Measurements from ENCODE around the gene MPV17L2. TPM values are rescaled to one million over a fixed set of nuclear protein-coding genes. Genes with fewer than 3 reads are reported as not detected.
A peak's percentile ranks its signal among the peaks of the same experiment; 100 is the strongest.

MPV17L2 gene
- total and polyA plus RNA-seq, 8 donors = 4.9 to 14.8 (median 7.3) TPM

GRCh38 chr19:18219911-18220631, 27.1 kb downstream of the MPV17L2 start:
- H3K4me1 ChIP-seq = peaks cover 5 to 6% of the 10 kb centered on the region in 2 donors
- intact Hi-C loops (cut with DNase I) = no loop called here
- no peak overlapping the region for H3K4me3 ChIP-seq
- H3K9me3 ChIP-seq = no peaks in the 10 kb centered on the region
- TF ChIP-seq, protein P1, sequence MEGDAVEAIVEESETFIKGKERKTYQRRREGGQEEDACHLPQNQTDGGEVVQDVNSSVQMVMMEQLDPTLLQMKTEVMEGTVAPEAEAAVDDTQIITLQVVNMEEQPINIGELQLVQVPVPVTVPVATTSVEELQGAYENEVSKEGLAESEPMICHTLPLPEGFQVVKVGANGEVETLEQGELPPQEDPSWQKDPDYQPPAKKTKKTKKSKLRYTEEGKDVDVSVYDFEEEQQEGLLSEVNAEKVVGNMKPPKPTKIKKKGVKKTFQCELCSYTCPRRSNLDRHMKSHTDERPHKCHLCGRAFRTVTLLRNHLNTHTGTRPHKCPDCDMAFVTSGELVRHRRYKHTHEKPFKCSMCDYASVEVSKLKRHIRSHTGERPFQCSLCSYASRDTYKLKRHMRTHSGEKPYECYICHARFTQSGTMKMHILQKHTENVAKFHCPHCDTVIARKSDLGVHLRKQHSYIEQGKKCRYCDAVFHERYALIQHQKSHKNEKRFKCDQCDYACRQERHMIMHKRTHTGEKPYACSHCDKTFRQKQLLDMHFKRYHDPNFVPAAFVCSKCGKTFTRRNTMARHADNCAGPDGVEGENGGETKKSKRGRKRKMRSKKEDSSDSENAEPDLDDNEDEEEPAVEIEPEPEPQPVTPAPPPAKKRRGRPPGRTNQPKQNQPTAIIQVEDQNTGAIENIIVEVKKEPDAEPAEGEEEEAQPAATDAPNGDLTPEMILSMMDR (IDR thresholded peaks at IDR 0.05) = no peak
- H3K27ac ChIP-seq = no peak overlapping the region
- peaks cover 3 to 52% of the 10 kb centered on the region in 2 donors for H3K27me3 ChIP-seq
- no peak for ATAC-seq
- no peak for DNase-seq
- no peaks in the 10 kb centered on the region for H3K36me3 ChIP-seq

GRCh38 chr19:18220632-18221275, 27.7 kb downstream of the MPV17L2 start:
- no peak for DNase-seq
- intact Hi-C loops (cut with DNase I) = no loop called here
- no peak overlapping the region for H3K27ac ChIP-seq

DNA sequence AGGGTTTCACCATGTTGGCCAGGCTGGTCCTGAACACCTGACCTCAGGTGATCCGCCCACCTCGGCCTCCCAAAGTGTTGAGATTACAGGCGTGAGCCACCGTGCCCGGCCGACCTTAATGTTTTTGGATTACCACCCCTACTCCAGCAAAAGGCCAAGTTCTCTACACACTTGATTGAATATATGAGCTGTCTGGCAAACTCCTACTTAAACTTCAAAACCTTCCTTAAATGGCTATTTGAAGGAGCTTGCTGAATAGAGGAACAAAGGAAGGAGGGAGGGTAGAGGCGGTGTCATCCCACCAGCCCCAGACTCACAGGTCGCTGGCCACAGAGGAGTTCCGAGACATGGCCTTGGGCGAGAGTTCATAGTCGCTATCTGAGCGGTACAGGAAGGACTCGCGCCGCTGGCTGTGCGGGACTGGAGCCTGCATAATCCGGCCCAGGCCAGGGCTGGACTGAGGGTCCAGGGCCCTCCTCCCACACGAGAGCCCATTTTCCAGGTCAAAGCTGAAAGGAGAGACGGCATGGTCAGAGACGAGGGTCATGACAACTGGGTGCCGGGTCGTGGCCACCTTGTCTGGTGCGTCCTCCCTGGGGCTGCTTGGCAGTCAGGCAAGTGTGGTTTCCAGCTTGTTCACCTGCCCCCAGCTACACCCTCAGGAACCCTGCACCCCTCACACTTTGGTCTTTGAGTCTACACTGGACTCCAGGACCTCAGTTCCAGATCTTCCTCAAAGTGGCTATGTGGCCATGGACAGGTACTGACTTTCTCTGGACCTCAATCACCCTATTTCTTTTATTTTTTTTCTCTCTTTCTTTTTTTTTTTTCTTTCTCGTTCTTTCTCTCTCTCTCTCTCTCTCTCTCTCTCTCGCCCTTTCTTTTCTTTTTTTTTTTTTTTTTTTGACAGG, 29.1 kb downstream of the MPV17L2 start:
- peaks cover 7 to 18% of the 10 kb centered on the region in 2 donors for H3K4me1 ChIP-seq
- no peaks in the 10 kb centered on the region for H3K9me3 ChIP-seq
- no peaks in the 10 kb centered on the region for H3K36me3 ChIP-seq
- peaks cover 6 to 72% of the 10 kb centered on the region in 2 donors for H3K27me3 ChIP-seq
- no peak for ATAC-seq
- no peak overlapping the region for H3K27ac ChIP-seq
- TF ChIP-seq, protein P1 (IDR thresholded peaks at IDR 0.05) = no peak
- no peak for DNase-seq
- intact Hi-C loops (cut with DNase I) = no loop called here
- no peak overlapping the region for H3K4me3 ChIP-seq

More at GRCh38 chr19:18220632-18221275, 27.7 kb downstream of the MPV17L2 start:
- Histone ChIP-seq H3K27me3 (peaks cover 6 to 59% of the 10 kb centered on the region in 2 donors), H3K4me1 (peaks cover 7 to 13% of the 10 kb centered on the region in 2 donors), H3K36me3 (no peaks in the 10 kb centered on the region), H3K9me3 (no peaks in the 10 kb centered on the region), H3K4me3 (no peak overlapping the region)
- TF ChIP-seq, protein P1 (IDR thresholded peaks at IDR 0.05) = no peak
- ATAC-seq = no peak

DNA sequence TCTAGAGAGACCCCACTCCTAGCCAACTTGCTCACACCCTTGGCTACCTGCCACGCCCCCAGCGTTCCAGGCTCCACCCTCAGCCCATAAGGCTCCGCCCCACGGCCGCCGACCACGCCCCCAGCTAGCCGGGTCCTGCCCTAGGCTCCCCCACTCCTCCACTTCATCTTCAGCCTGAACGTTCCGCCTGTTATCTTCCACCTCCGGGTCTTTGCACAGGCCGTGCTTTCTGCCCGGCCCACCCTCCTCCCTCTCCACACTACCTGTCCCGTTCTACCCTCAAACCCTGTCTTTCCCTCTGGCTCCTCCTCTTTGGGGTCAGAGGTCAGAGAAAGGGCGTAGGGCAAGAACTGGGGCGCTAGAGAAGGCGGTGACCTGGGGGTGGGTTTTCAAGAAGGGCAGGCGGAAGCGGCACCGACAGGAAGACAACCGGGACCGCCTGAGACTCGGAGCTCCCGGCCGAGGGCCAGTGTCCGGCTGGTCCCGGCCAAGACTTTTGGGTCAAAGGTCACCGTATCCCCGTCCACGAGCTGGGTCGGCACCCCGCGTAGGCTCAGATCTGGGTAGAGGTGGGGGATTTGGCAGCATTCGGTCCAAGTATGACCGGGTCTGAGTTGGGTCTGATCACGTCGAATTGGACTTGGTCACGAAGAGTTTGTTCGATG, 31.0 kb downstream of the MPV17L2 start:
- TF ChIP-seq, protein P1 (IDR thresholded peaks at IDR 0.05) = no peak
- peaks cover 6 to 91% of the 10 kb centered on the region in 2 donors for H3K27me3 ChIP-seq
- intact Hi-C loops (cut with DNase I) = no loop called here

More for the DNA sequence above, 31.0 kb downstream of the MPV17L2 start:
- H3K9me3 ChIP-seq = no peaks in the 10 kb centered on the region
- DNase-seq (peak in 2 of 4 donors; percentile 54 to 86), ATAC-seq (peak; percentile 25)
- no peaks in the 10 kb centered on the region for H3K36me3 ChIP-seq
- H3K27ac ChIP-seq = peak overlapping the region in 1 of 2 donors; percentile 4
- H3K4me3 ChIP-seq = peak overlapping the region; percentile 34 to 49
- peaks cover 7 to 18% of the 10 kb centered on the region in 2 donors for H3K4me1 ChIP-seq

All from left lung (tissue), 10 donors.